DMS53 treated with DMSO at 0.1 percent for 48 hours (cell line): Measurements from ENCODE around the gene DNMT3L.
"Not testable (repeated sequence)": the region's sequence is repeated elsewhere in the genome, so short reads cannot be mapped to it uniquely, and the experiment has no call there.

Source experiments
- DNase-seq: peaks from one replicate; lab custom pipeline; 2025; ENCODE audit not compliant: unreplicated experiment; lab: John Stamatoyannopoulos, UW

DNMT3L gene

DNA sequence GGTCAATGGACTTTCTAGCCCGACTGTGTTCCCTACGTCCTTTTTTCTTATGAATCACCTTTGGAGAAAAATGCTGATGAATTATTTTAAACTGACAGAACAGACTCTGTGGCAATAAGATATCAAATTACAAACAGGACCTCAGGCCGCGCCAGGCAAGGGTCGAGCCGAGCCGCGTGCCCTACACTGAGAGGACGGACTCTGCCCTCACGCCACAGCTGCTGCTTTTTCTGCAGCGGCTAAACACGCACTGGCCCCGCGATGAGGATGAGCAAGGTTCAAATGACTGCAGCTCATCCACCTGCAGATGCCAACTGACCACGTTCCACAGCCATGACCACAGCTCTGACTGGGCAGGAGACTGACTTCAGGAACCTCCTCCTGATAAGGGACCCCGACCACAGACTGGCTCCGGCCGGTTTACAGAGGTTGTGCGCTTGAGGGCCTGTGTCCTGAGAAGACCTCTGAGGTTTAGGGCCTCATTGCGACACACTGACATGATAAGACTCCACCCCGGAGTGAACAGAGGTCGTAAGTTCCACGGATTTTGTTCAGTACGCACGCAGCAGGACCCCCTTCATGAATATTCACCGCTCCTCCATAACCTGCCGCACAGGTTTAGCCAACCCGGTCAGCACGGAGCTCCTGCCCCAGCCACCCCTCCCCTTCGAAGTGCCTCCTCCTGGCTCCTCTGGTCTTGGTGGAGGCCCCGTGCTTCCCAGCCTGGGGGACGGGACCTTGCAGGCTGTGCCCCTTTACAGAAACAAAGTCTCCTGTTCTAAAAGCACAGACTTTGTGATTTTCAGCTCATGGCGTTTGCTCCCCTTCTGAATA, 12.3 kb downstream of the DNMT3L start:
- not testable (repeated sequence) for DNase-seq

DNA sequence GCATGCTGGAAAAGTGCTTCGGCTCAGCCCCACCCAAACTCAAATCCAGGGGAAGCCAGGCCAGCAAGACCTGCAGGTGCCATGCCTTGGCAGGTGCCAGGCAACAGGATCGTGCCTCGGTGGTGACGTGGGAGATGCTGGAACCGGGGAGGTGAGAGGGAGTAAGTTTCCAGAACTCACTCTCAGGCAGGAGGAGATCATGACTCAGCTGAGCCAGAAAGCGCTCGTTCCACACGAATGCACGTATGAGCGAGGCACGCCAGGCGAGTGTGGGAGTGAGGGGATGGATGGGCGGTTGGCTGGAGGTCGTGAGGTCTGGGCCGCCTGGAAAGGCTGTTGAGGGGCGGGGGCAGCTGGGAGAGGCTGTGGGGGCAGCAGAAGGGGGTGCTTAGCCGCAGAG, 13.8 kb downstream of the DNMT3L start:
- not testable (repeated sequence) for DNase-seq

DNA sequence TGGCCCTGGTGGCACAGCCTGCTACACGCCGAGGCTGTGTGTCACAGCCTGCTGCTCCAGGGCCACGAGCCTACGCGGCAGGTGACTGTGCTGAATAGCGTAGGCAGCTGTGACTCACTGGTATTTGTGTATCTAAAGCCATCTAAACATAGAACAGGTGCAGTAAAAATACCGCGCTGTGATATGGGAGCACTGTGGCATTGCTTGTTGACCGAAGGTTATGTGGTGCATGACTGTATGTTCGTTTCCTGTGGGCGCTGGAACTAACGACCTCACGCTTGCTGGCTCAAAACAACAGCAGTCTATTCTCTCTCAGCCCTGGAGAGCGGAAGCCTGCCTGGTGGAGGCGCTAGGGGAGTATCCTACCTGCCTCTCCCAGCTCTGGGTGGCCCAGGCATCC, 17.7 kb downstream of the DNMT3L start:
- DNase-seq: not testable (repeated sequence)

DNA sequence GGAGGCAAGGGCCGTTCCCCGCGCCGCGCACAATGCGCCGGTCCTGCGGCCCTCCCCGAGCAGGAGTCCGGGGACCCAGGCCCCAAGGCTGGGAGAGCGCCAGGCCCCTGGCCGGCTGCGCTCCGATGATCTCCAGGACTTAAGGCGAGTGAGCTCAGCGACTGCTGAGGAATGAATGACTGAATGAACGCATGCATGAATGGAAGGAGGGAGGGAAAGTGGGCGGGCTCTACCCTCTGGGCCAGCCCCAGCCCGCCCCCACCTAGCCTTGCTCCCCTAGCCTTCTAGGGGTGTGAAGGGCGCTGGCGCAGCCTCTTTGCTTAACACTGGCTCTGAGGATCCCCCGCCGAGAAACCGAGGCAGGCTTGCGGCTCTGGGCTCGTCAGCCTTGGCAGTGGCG, 20.4 kb downstream of the DNMT3L start:
- not testable (repeated sequence) for DNase-seq

DNA sequence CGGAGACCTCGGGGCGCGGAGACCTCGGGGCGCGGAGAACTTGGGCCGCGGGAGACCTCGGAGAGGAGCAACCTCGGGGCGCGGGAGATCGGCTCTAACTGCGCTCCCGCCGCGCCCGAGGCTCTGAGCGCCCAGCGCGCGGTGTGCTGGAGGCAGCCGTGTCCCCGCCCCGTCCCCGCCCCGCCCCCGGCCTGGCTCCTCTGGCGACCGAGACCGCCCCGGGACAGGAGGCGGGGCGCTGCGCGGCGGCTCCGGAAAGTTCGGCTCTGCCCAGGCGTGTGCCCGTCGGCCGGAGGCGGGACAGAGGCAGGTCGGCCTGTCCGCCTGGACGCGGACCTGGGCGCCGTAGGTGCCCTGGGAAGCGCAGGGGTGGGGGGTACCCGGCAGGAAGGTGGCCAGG, 20.9 kb downstream of the DNMT3L start, which contains the start of gene ICOSLG:
TSS of gene ICOSLG (minus strand) at position 102 of the 400 bp plus-strand sequence. CDS start 126 bp downstream, outside the sequence.
- not testable (repeated sequence) for DNase-seq

DNA sequence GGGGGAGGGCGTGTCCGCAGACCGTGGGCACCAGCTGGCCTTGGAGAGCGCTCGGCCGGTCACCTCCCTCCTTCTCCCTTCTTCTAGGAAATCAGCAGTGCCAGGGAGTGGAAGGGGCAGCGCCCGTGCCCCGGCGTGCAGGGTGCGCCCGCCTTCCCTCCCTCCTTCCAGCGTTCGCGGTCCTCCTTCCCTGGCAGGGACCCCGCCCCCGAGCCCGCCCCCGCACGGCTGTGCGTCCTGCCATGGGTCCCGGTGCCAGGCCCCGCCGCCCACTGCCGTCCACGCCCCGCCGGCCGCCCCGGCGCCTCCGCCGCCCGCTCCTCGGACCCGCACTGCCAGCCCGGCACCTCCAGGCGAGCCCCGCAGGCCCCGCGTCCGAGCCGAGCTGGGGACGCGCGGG, 21.3 kb downstream of the DNMT3L start:
- DNase-seq: not testable (repeated sequence)

DNA sequence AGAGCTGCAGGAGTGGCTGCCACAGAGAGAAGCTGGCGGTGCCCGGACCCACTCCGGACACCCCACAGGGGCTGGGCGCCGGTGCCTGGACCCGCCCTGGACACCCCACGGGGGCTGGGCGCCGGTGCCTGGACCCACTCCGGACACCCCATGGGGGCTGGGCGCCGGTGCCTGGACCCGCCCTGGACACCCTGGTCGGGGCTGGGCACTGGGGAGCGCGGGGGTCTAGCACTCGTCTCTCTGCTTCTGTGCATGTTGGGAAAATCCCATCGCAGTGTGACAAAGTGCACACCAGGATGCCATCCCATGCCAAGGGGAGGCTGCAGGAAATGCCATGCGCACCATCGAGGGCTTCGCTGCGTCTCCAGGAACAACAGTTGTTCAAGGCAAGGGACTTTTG, 32.1 kb downstream of the DNMT3L start:
- DNase-seq: not testable (repeated sequence)

DNA sequence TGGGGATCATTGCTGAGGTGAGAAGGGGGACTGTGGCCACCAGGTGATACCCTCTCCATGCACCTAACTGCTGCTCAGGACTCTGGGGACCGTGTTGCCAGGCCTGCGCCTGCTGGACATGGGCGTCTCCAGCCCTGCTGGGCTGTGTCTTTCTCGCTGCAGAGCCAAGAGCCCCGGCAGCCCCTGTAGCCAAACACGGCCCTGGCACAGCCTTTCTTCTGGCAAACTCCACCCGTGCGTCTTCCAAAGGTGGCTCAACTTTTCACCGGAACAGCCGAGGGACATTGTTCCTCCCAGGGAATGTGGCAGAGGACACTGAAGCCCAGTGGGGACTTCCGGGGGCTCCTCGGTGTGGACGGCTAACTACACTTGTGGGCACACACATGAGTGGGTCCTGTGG, 33.6 kb downstream of the DNMT3L start:
- not testable (repeated sequence) for DNase-seq

DNA sequence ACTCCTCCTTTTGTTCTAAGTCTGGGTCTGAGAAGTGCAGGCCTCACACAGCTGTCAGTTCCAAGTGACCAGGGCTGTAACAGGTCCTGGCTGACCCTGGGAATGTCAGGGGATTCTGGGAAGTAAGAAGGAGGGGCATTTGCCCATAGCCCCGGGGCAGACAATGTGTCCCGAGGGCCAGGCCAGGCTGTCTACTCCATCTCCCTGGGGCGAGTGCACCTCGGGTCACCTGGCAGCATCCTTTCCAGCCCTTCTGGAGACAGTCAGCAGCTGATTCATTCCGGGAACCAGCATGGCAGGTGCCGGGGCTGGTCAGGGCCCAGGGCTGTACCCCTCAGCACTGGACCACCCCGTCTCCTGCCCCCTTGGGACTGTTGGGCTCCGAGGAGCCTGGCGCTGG, 34.1 kb downstream of the DNMT3L start:
- not testable (repeated sequence) for DNase-seq

DNA sequence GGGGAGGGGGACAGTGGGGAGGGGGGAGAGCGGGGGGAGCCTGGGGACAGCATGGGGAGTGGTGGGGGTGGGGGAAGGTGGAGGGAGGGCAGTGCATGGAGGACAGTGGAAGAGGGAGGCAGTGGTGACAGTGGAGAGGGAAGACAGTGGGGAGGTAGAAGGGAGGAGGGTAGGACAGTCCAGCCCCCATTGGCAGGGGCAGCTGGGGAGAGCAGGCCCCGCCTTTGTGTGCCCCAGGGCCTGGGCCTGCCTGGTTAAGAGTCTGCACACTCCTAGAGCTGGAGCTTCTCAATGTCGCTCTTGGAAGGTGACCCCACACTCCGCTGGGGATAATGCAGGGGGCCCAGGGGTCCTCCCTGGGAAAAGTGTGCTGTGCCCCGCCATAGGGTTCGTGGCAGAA, 36.1 kb downstream of the DNMT3L start:
- DNase-seq: not testable (repeated sequence)

DNA sequence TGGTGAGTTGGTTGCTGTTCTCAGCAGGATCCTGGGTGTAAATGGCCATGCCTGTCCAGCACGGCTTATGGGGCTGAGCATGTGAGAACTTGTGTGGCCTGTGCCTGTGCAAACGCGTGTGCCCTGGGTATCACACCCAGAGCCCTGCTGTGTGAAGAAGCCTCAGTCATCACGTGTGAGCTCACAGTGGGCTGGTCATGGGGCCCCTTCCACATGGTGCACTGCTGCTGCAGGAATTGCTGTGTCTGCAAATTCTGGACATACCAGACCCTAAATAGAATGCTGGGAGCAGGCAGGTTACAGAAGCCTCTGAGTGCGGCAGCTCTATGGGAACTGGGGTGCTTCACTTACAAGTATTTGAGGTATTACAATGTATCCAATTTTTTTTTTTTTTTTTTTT, 38.4 kb downstream of the DNMT3L start:
- not testable (repeated sequence) for DNase-seq

DNA sequence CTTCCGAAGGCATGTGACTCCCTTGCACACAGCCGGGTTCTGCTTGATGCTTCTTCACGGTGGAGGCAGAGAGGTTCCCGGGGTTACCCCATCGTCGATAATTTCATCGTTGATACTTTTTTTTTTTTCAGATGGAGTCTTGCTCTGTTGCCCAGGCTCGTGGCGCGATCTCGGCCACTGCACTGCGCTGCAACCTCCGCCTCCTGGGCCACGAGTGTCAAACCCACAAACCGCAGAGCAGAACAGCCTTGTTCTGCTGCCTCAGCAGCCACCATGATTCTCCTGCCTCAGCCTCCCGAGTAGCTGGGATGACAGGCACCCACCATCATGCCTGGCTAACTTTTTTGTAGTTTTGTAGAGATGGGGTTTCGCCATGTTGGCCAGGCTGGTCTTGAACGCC, 41.0 kb downstream of the DNMT3L start:
- DNase-seq: not testable (repeated sequence)

DNA sequence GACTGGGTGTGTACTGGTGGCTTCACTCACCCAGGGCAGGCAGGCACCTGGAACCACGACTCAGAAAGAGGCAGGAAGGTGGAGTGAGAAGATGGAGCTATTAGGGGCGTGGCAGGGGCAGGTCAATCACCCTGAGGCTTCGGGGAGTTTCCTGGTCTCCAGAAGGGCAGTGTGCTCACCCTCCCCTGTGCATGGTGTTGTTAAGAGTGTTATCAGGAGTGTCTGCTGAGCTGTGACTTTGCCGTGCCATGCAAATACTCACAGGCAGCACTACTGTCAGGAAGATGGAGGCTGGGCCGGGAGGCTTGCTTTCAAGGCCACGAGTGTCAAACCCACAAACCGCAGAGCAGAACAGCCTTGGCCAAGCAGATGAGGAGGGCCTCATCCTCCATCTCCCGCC, 43.2 kb downstream of the DNMT3L start:
- not testable (repeated sequence) for DNase-seq

DNA sequence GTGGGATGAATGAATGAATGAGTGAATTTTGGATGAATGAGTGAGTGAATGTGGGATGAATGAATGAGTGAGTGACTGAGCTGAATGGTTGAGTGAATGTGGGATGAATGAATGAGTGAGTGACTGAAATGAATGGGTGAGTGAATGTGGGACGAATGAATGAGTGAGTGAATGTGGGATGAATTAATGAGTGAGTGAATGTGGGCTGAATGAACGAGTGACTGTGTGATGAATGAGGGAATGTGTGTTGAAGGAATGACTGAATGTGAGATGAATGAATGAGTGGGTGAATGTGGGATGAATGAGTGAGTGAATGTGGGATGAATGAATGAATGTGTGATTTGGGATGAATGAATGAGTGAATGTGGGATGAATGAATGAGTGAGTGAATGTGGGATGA, 49.7 kb downstream of the DNMT3L start:
- DNase-seq: not testable (repeated sequence)

DNA sequence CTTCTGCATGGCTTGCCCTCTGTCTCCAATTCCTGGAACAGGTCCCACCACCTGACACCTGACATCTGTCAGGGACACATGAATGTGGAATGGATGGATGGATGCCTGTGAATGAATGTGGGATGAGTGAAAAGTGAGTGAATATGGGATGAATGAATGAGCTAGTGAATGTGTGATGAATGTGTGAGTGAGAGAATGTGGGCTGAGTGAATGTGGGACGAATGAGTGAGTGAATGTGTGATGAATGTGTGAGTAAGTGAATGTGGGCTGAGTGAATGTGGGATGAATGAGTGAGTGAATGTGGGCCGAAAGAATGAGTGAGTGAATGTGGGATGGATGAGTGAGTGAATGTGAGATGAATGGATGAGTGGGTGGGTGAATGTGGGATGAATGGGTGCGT, 50.1 kb downstream of the DNMT3L start:
- DNase-seq: not testable (repeated sequence)

DNA sequence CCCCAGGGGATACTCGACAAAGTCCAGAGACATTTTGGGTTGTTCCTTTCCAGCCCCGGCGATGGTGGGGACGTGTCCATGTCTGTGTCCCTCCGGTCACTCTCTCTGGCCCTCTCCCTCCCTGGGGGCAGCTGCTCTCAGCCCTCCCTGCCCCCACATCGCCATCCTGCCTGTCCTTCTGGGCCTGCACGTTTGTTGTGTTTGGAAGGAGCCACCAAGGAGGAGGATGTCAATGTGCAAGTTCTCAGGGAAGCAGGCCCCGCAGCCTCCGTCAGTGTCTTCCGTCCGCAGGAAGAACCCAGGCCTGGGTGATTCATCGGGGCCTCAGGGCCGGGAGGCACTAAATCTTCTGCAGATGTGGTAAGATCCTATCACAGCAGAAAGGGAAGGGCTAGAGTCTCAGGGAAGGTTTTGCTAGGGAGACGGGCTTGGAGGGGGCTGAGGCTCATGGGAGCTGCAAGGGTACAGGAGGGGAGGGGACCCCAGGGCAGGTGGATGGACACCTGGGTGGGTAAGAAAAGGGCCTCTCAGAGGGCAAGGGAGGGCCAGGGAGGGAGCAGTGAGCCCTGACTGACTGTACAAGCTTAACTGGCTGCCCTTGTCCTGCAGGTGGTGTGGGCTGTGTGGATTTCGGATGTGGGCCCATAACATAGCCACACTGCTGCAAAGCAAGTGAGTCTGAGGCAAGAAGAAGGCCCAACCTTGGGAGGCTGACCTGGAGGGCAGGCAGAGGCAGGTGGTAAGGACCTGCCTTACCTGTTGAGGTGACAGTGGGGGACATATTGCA, 53.6 kb downstream of the DNMT3L start:
- not testable (repeated sequence) for DNase-seq

DNA sequence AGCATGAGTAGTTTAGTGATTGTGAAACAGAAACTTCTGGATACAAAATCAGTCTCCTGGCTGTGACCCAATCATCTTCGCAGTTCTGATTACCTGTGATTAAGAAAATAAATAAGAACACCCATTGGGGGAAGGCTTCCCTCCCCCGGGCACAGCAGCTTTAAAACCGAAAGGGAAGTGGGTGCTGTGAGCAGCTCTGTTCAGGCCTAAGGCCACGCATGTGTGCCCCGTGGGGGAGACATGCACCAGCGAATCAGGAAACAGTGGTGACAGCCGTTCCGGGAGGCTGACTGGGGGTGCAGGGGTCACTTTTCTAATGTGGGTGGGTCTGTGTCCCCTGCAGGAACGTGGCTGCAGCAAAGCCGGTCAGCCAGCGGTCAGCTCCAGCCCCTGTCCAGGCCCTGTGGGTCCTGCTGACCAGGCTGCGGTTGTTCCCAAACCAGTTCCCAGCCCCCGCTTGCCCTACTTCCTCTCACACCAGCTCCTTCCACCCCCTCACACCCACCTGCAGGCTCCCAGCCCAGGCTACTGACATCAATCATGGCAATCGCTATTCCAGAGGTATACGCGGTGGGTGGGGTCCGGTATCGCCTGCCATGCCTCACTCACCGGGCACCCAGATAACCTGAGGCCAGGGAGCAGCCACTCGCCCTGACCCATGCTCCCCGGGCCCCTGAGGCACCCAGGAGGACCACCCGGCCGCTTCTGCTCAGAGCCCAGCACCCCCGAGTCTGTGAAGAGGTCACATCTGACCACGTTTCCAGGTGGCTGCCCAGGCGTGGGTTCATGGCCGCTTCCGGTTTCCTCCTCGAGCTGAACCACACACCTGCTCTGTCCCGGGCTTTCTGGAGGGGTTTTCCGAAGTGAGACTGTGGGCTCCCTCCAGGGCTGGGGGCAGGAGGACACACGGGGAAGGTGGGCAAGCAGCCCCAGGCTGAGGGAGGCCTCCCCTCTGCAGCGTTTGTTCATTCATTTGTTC, 54.7 kb downstream of the DNMT3L start:
- not testable (repeated sequence) for DNase-seq

DNA sequence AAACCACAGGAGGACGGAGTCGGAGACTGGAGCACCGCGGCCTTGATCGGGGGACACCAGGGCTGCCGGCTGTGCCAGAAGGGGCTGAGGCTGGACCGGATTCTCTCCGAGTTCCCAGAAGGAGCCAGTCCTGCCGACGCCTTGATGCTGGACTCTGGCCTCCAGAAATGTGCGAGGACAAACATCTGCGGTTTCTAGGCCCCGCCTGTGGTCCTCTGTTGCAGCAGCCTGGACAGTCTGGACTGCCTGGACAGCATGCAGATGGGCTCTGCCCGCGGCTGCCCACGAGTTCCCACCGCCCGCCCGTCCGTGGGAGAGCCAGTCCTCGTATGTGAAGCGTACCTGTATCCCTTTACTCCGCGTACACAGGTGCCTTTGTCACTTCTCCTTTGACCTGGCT, 55.5 kb downstream of the DNMT3L start:
- DNase-seq: not testable (repeated sequence)

DNA sequence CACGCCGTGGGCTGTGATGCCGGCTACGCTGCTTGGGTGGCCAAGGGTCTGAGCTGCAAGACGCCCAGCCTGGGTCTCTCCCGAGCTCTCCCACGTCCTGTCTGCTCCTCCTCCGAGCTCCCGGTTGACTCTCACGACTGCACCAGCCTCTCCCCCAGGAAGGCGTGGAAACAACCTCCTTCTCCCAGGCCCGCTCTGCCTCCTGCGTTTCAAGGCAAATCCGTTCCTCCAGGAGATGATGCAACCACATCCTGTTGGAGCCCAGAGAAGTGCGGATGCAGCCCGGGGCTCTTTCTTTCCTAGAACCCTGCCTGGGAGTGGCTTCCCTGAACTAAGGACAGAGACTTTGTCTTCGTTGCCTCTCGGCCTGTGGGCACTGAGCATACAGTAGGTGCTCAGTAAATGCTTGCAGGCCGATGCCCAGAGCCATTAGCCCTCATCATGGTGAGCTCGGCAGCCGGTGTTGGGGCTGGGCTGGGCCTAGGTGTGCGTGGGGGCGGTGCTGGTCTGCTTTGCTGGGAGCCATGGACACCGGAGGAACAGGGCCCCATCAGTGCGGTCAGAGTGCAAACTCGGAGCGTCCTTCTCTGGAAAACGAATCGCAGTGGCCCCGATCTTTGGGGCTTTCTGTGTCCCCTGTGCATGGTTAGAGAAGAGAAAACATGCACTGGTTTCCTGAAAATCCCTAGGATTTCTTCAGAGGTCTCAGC, 59.0 kb downstream of the DNMT3L start:
- DNase-seq: not testable (repeated sequence)

DNA sequence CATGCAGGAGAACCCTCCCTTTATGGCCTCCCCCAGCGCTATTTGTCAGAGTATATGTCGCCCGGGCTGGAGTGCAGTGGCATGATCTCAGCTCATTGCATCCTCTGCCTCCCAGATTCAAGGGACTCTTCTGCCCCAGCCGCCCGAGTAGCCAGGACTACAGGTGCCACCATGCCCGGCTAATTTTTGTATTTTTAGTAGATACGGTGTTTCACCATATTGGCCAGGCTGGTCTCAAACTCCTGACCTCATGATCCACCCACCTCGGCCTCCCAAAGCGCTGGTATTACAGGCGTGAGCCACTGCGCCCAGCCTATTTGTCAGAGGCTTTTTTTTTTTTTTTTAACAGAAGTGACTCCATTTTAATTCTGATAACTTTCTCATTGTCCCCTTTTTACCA, 61.7 kb downstream of the DNMT3L start:
- DNase-seq: not testable (repeated sequence)
